GM21529 (cell line): Measurements from ENCODE around the gene GH1.
"Not testable (repeated sequence)": the region's sequence is repeated elsewhere in the genome, so short reads cannot be mapped to it uniquely, and the experiment has no call there.

ENCODE experiments used
- ATAC-seq: cut with Tn5 transposase; IDR thresholded peaks from one replicate; pipeline ENCODE4 v1.9.1; 2021; ENCODE audit not compliant: unreplicated experiment

Gene GH1

DNA sequence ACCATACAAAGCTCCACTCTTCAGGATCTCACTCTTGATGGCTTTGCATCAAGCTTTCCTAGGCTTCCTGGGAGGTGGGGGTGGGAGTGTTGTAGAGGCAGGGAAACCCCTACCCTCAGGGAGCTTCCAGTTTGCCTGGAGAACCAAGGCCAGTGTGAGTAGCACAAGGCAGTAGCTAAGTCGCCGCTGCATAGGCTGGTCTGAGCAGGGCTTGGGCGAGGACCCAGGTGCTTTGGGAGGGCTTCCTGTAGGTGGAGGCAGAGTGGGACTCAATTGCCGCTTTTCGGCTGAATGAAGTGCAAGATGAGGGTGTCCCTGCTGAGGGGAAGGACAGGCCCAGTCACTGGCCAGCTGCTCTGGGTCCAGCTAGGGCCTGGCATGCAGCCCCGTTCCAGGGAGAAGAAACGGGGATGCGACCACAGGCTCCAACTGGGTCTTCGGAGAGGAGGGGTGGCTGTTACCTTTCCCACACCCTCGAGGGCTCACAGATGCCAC lies 9.6 kb upstream of the GH1 start:
- ATAC-seq = no peak

DNA sequence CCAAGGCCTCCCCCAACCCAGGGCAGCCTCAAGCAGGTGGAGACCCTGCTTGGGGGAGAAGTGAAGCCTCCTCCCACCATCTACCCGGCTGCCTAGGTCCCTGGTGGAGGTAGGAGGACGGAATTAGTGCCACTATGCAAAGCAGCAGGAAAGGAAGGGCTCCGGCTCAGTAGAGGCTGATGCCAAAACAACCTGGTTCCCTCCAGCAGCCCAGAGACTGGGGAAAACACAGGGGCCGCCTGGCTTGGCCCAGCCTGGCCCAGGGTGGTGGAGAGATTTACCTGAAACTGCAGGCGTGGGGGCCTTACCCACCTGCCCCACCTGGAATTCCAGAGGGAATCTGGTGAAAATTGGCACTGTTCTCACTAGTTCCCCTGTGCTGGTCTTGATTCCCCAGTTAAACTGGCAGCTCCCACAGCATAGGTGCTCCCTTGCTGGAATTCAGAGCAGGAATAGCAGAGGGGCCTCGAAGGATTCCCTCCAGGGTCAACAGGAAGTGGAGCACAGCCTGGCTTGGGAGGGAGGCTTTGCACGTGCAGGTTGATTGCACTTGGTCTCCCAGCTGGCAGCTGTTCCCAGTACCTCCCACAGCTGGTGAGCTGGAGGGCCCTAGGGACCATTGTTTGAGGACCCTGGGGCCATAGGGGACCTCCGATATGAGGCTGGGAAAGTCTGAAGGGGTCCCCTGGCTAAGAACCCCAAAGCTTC lies 9.0 kb upstream of the GH1 start:
- no peak for ATAC-seq

DNA sequence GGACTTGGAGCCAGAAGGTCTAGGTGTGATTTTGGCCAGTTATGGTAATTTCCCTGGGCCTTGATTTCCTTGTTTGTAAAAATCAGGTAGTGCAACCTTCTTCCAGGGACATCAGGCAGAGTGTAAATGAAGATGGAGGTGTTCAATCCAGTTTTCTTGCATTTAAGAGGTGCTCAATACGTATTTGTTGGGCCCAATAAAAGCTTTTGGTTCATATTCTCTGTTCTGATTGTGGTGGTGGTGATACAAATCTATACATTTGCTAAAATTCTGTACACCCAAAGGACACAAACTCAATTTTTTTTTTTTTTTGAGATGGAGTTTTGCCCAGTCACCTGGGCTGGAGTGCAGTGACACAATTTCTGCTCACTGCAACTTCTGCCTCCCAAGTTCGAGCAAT lies 7.5 kb upstream of the GH1 start:
- no peak for ATAC-seq

DNA sequence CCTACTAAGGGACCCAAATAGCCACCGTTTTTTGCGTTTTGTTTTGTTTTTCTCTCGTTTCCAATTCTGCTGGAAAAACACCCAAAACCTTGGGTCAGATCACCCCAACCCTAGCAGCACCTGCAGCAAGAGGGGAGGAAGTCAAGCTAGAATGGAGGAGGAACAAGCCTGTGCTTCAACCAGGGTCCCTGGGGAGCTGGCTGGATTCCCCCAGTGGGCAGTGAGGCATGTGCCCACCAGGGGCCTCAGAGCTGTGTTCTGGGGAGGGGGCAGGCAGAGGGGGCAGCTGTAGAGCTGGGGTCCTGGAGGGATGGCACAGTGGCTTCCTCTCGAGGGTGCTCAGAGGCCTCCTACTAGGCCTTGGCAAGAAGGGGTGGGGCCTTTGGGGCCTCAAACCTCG lies 7.0 kb upstream of the GH1 start:
- no peak for ATAC-seq

DNA sequence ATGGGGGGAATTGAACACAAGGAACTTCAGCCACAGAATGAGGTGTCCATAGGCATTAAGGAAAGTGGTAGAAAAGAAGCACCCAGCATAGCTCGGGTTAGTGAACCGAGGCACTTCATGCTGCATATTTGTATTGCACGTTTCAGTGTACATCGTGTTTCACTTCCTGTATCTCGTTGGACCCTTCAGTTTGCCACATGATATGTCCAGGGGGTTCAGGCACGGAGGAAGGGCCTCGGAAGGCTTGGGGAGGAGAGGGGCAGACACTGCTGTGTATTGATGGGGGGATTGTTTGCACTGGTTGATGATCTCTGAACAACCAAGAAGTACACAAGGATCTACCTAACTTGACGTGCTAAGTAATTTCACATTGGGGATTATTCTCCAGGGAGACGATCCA lies 3.8 kb upstream of the GH1 start:
- ATAC-seq = not testable (repeated sequence)

DNA sequence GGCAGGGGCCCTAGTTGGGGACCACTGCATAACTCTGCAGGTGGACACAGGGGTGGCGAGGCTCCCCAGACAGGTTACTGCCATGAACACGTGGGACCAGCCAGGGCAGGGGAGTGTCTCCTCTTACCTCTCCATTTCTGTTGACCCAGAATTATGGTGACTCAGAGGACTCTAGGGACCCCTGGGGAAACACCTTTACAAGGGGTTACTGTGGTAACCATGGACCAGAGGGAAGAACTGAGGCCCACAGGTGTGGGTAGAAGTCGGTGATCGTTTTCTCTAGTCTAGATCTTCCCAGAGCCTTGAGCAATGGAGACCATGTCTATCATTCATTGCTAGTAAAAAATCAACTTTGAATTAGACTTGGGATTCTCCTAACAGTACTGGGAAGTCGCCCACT lies 2.1 kb upstream of the GH1 start:
- not testable (repeated sequence) for ATAC-seq

DNA sequence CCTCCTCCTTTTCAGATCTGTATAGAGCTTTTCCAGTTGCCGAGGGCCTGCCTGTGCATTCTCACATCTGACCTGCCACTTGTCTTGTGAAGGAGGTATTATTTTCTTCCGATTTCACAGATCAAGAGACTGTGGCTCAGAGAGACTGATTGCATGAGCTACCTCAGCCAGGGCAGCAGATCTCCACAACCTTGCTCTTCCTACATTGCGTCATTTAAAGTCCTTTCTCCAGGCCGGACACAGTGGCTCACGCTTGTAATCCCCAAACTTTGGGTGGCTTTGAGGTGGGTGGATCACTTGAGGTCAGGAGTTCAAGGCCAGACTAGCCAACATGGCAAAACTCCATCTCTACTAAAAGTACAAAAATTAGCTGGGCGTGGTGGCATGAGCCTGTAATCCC lies 1.4 kb upstream of the GH1 start:
- ATAC-seq = not testable (repeated sequence)

DNA sequence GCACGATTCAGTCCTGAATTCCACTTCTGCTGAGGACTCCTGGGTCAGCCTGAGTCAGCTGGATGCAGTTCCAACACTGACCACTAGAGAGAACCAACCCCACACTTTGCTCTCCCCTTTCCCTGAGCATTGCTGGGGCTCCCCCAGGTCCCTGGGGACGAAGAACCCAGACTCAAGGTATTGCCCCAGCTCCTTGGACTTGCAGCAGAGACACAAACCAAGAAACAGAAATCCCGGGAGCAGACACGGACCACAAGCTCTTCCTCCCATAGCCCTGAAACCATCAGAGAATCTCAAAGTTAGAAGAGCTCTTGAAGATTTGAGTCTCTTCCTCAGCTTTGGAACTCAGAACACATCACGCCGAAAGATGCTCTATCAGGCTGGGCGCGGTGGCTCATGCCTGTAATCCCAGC lies 678 bp upstream of the GH1 start:
- ATAC-seq = peak; percentile 72

DNA sequence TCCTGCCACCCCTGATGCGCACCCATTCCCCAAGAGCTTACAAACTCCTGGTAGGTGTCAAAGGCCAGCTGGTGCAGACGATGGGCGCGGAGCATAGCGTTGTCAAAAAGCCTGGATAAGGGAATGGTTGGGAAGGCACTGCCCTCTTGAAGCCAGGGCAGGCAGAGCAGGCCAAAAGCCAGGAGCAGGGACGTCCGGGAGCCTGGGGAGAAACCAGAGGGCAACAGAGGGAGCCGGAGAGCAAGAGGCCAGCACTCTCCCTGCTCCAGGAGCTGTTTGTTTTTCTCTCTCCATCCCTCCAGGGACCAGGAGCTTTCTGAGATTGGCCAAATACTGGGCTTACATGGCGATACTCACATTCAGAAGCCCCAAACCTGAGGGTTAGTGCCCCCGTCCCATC lies 334 bp downstream of the GH1 start:
- no peak for ATAC-seq

DNA sequence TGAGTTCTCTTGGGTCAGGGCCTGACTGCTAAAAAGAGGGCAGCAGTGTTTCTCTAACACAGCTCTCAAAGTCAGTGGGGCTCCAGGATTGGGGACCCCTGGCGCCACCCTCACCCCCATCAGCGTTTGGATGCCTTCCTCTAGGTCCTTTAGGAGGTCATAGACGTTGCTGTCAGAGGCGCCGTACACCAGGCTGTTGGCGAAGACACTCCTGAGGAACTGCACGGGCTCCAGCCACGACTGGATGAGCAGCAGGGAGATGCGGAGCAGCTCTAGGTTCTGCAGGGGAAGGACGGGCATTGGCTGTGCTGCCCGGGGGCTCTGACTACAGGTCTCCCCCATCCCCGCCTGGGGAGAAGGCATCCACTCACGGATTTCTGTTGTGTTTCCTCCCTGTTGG lies 993 bp downstream of the GH1 start:
- no peak for ATAC-seq

DNA sequence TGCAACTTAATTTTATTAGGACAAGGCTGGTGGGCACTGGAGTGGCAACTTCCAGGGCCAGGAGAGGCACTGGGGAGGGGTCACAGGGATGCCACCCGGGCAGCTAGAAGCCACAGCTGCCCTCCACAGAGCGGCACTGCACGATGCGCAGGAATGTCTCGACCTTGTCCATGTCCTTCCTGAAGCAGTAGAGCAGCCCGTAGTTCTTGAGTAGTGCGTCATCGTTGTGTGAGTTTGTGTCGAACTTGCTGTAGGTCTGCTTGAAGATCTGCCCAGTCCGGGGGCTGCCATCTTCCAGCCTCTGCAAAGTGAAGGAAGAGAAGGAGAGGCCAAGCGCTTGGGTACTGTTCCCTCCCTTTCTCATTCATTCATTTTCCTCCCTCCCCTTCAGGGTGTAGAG lies 1.4 kb downstream of the GH1 start:
- ATAC-seq = not testable (repeated sequence)

DNA sequence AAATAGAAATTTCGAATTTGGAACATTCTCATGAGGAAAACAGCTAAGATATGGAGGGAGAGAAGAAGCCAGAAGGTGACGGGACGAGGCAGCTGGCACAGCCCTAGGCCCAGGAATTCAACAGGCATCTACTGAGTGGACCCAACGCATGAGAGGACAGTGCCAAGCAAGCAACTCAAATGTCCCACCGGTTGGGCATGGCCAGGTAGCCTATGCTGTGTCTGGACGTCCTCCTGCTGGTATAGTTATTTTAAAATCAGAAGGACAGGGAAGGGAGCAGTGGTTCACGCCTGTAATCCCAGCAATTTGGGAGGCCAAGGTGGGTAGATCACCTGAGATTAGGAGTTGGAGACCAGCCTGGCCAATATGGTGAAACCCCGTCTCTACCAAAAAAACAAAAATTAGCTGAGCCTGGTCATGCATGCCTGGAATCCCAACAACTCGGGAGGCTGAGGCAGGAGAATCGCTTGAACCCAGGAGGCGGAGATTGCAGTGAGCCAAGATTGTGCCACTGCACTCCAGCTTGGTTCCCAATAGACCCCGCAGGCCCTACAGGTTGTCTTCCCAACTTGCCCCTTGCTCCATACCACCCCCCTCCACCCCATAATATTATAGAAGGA lies 2.0 kb downstream of the GH1 start:
- ATAC-seq = no peak

DNA sequence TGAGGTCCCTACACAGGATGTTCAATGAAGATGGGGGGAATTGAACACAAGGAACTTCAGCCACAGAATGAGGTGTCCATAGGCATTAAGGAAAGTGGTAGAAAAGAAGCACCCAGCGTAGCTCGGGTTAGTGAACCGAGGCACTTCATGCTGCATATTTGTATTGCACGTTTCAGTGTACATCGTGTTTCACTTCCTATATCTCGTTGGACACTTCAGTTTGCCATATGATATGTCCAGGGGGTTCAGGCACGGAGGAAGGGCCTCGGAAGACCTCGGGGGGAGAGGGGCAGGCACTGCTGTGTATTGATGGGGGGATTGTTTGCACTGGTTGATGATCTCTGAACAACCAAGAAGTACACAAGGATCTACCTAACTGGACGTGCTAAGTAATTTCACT lies 2.9 kb downstream of the GH1 start:
- ATAC-seq = not testable (repeated sequence)

DNA sequence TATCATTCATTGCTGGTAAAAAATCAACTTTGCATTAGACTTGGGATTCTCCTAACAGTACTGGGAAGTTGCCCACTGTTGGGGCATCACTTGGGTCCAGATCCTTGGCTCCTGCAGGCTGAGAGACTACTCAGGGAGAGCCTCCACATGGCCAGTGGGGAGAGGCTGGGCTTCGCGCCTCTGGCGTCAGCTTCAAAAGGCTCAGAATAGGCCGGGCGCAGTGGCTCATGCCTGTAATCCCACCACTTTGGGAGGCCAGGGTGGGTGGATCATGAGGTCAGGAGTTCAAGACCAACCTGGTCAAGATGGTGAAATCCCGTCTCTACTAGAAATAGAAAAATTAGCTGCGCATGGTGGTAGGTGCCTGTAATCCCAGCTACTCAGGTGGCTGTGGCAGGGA lies 4.2 kb downstream of the GH1 start:
- ATAC-seq = no peak

DNA sequence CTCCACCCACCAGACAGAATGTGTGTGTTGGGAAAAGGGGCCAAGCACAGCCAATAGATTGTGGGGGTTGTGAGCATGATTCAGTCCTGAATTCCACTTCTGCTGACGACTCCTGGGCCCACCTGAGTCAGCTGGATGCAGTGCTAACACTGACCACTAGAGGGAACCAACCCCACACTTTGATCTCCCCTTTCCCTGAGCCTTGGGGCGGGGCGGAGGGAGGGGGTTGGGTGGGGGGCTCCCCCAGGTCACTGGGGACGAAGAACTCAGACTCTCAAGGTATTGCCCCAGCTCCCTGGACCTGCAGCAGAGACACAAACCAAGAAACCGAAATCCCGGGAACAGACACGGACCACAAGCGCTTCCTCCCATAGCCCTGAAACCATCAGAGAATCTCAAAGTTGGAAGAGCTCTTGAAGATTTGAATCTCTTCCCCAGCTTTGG lies 7.0 kb downstream of the GH1 start:
- no peak for ATAC-seq

DNA sequence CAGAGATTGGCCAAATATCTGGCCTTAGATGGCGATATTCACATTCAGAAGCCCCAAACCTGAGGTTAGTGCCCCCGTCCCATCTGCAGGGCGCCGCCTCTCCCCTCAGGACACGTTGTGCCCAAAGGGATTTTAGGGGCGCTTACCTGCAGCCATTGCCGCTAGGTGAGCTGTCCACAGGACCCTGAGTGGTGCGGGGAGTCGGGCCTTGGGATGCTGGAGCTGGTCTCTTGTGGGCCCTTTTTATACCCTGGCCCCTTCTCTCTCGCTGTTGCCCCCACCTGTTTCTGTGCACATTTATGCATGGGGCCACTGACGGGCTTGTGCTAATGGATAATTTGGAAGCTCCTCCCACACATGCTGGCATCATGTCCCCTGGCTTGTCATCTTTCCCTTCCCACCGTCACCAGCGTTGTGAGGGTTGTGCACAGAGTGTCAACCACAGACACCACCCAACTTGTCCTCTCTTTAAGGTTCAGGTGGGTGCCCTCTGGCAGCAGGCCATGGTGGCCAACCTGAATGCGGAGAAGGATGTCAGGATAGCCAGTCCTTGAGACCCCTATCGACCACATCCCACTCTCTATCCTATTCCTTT lies 7.5 kb downstream of the GH1 start, which contains the start of gene CSHL1:
CSHL1 (minus strand) TSS at position 218 of the 595 bp plus-strand sequence; CDS start at position 156, 62 bp downstream.
- ATAC-seq = no peak

DNA sequence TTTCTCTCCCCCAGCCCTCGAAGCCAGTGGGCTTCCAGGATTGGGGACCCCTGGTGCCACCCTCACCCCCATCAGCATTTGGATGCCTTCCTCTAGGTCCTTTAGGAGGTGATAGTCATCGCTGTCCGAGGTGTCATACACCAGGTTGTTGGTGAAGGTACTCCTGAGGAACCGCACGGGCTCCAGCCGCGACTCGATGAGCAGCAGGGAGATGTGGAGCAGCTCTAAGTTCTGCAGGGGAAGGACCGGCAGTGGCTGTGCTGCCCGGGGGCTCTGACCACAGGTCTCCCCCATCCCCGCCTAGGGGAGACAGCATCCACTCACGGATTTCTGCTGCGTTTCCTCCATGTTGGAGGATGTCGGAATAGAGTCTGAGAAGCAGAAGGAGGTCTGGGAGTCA lies 8.5 kb downstream of the GH1 start:
- no peak for ATAC-seq

DNA sequence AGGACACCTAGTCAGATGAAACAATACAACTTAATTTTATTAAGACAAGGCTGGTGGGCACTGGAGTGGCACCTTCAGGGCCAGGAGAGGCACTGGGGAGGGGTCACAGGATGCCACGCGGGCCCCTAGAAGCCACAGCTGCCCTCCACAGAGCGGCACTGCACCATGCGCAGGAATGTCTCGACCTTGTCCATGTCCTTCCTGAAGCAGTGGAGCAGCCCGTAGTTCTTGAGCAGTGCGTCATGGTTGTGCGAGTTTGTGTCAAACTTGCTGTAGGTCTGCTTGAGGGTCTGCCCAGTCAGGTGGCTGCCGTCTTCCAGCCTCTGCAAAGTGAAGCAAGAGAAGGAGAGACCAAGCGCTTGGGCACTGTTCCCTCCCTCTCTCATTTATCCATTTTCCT lies 9.1 kb downstream of the GH1 start:
- not testable (repeated sequence) for ATAC-seq

DNA sequence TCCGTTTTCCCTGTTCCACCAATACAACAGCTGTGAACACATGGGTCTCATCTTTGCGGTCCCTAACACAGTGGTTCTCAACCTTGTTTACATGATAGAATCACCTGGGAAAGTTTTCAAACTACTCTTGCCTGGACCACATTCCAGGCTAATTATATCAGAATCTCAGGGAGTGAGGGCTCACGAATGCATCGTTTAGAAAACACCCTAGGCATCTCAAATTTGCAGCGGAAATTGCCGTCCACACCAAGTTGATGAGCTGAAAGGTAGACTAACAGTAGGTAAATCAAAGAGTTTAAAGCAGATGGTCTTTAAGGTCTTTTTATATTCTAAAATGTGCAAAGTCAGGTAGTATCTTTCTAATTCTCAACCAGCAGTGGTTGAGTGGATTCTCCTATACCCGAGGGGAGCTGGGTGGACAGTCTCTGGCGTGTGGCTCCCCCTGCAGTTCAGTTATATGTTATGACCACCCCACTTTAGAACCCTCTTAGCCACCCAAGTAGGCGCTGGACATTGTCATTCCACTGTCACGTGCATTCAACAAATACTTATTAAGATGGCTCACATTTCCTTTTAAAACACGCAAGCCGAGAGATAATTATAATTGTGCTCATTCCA lies 11.4 kb downstream of the GH1 start:
- ATAC-seq = not testable (repeated sequence)

DNA sequence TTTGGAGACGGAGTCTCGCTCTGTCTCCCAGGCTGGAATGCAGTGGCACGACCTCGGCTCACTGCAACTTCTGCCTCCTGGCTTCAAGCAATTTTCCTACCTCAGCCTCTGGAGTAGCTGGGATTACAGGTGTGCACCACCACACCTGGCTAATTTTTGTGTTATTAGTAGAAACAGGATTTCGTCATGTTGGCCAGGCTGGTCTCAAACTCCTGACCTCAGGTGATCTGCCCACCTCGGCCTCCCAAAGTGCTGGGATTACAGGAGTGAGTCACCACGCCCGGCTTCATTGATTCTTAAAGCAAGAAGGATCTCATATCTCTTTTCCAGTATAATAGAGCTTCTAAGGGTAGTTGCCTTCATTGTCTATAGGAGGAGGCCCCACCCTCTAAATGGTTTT lies 13.8 kb downstream of the GH1 start:
- not testable (repeated sequence) for ATAC-seq

DNA sequence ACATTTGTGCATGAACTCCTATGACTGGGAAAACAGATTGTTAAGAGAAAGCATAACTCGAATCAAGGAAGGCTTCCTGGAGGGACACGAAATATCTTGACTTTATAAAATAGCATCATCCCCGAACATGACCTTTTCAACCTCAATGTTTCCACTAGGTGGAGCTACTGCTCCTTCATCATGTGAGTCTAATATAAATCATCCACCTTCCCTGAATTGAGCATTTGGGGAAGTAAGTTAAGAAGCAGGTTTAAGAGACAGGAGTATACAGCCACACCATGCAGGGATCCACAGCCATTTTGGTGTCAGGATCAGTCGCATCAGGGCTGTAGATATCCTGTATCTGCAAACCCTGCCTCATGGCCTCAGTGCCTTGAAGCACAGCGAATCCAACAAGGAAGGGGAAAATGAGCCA lies 14.8 kb downstream of the GH1 start:
- not testable (repeated sequence) for ATAC-seq

DNA sequence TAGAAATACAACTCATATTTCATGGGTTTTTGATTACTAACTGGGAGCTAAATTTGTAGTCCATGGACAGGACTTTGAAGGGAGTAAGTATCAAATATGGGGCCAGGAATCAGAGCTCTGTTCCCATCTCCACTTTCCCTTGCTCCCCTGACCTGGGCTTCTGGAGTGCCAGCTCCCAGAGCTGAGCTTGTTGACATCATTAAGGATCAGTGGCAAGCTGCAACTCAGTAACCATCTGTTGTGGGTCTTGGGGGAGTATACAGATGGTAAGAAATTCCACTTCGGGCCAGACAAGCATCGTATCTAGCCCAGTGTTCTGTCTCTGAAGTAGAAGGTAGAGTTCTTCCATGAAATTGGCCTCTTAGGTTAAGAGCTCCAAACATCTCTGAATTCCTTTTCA lies 16.7 kb downstream of the GH1 start:
- ATAC-seq = not testable (repeated sequence)
